ENCODE results near the gene CSF3R. TPM values are rescaled to one million over a fixed set of nuclear protein-coding genes. Genes with fewer than 3 reads are reported as not detected.

CSF3R gene
- total RNA-seq, 1 donor from 2014 or later, result not detected

DNA sequence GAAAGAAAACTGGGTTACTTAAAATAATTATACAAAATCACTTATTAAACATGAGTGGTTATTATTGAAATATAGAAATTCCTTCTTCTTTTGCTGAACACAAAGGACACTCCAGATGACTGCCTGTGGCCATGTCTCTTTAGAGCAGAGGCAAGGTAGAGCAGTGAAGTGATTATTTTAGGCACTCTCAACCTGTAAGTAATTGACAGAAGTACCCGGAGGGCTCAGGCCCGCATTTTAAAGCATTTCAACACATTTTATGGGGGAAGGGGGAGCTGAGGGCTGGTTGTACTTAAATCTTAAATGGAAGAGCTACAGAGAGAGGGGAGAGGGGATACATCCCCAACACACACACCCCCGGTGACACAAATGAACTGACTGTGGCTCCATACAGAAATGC, 42.7 kb downstream of the CSF3R start:
- no peak overlapping the region for H3K4me3 Mint-ChIP-seq (ENCODE audit: unreplicated experiment)
- TF ChIP-seq, protein P1, sequence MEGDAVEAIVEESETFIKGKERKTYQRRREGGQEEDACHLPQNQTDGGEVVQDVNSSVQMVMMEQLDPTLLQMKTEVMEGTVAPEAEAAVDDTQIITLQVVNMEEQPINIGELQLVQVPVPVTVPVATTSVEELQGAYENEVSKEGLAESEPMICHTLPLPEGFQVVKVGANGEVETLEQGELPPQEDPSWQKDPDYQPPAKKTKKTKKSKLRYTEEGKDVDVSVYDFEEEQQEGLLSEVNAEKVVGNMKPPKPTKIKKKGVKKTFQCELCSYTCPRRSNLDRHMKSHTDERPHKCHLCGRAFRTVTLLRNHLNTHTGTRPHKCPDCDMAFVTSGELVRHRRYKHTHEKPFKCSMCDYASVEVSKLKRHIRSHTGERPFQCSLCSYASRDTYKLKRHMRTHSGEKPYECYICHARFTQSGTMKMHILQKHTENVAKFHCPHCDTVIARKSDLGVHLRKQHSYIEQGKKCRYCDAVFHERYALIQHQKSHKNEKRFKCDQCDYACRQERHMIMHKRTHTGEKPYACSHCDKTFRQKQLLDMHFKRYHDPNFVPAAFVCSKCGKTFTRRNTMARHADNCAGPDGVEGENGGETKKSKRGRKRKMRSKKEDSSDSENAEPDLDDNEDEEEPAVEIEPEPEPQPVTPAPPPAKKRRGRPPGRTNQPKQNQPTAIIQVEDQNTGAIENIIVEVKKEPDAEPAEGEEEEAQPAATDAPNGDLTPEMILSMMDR (IDR thresholded peaks at IDR 0.05; ENCODE audit: partially characterized antibody, unreplicated experiment), result no peak
- H3K9me3 Mint-ChIP-seq (ENCODE audit: unreplicated experiment), result peaks cover 1% of the 10 kb centered on the region
- H3K27me3 Mint-ChIP-seq (ENCODE audit: unreplicated experiment), result no peaks in the 10 kb centered on the region
- H3K4me1 Mint-ChIP-seq (ENCODE audit: low read depth, unreplicated experiment), result peaks cover 12% of the 10 kb centered on the region
- H3K36me3 Mint-ChIP-seq (ENCODE audit: unreplicated experiment), result no peaks in the 10 kb centered on the region
- no peak for DNase-seq
- peak overlapping the region; percentile 19 for H3K27ac Mint-ChIP-seq (ENCODE audit: unreplicated experiment)

DNA sequence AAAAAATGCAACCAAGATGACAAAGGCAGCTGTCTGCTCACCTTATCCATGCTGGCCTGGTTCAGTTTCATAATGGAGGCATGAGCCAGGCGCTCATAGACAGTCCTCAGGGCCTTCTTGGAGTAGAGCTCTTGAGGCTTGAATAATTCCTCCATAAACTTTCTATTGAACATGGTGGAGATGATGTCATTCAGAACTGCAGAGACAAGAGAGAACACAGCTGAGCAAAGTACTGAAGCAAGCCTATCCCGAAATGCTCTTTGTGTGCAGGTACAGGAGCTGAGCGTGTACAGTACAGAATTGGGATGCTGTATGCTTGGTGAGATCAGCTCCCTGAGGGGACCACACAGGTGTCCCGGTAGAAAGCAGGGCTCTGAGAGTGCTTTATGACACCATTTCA, 44.0 kb downstream of the CSF3R start:
- peaks cover 1% of the 10 kb centered on the region for H3K9me3 Mint-ChIP-seq (ENCODE audit: unreplicated experiment)
- no peaks in the 10 kb centered on the region for H3K36me3 Mint-ChIP-seq (ENCODE audit: unreplicated experiment)
- no peak overlapping the region for H3K27ac Mint-ChIP-seq (ENCODE audit: unreplicated experiment)
- no peak overlapping the region for H3K4me3 Mint-ChIP-seq (ENCODE audit: unreplicated experiment)
- H3K4me1 Mint-ChIP-seq (ENCODE audit: low read depth, unreplicated experiment), result peaks cover 12% of the 10 kb centered on the region
- DNase-seq, result no peak
- H3K27me3 Mint-ChIP-seq (ENCODE audit: unreplicated experiment), result no peaks in the 10 kb centered on the region
- TF ChIP-seq, protein P1 (IDR thresholded peaks at IDR 0.05; ENCODE audit: partially characterized antibody, unreplicated experiment), result no peak

DNA sequence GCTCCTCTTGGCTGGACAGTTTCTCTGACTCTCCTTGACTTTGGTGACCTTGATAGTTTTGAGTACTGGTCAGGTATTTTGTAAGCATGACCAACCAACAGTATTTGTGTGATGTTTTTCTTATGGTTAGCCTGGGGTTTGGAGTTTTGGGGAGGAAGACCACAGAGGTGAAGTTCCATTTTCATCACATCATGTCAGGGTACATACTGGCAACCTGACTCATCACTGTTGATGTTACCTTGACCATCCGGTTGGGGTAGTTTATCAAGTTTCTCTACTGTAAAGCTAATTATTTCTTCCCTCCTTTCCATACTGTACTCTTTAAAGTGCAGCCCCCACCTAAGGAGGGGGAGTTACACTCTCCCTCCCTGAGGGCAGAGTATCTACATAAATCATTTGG, 45.9 kb downstream of the CSF3R start:
- no peak overlapping the region for H3K4me3 Mint-ChIP-seq (ENCODE audit: unreplicated experiment)
- no peak for DNase-seq
- H3K36me3 Mint-ChIP-seq (ENCODE audit: unreplicated experiment), result no peaks in the 10 kb centered on the region
- H3K4me1 Mint-ChIP-seq (ENCODE audit: low read depth, unreplicated experiment), result peaks cover 12% of the 10 kb centered on the region
- no peaks in the 10 kb centered on the region for H3K27me3 Mint-ChIP-seq (ENCODE audit: unreplicated experiment)
- peaks cover 1% of the 10 kb centered on the region for H3K9me3 Mint-ChIP-seq (ENCODE audit: unreplicated experiment)
- TF ChIP-seq, protein P1 (IDR thresholded peaks at IDR 0.05; ENCODE audit: partially characterized antibody, unreplicated experiment), result no peak
- no peak overlapping the region for H3K27ac Mint-ChIP-seq (ENCODE audit: unreplicated experiment)

DNA sequence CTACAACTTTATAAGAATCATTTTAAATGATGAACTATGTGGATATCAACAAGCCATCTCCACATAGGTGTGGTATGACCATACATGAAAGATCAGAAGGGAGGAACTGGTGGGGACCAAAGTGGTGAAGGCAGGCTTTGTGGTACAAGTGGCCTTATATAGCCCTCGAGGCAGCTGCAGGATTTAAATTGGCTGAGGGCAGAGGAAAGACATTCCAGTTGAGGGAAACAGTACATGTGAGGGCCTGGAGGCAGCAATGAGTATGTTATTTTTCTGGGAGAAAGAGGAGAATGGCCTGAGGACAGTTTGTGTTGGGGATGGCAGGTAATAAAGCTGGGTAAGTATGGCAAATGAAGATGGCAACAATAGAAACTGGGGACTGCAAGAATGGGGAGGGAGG, 49.6 kb downstream of the CSF3R start:
- no peak overlapping the region for H3K27ac Mint-ChIP-seq (ENCODE audit: unreplicated experiment)
- TF ChIP-seq, protein P1 (IDR thresholded peaks at IDR 0.05; ENCODE audit: partially characterized antibody, unreplicated experiment), result no peak
- H3K4me1 Mint-ChIP-seq (ENCODE audit: low read depth, unreplicated experiment), result no peaks in the 10 kb centered on the region
- no peaks in the 10 kb centered on the region for H3K9me3 Mint-ChIP-seq (ENCODE audit: unreplicated experiment)
- no peak for DNase-seq
- H3K27me3 Mint-ChIP-seq (ENCODE audit: unreplicated experiment), result peaks cover 2% of the 10 kb centered on the region
- H3K4me3 Mint-ChIP-seq (ENCODE audit: unreplicated experiment), result no peak overlapping the region
- H3K36me3 Mint-ChIP-seq (ENCODE audit: unreplicated experiment), result peaks cover 10% of the 10 kb centered on the region

DNA sequence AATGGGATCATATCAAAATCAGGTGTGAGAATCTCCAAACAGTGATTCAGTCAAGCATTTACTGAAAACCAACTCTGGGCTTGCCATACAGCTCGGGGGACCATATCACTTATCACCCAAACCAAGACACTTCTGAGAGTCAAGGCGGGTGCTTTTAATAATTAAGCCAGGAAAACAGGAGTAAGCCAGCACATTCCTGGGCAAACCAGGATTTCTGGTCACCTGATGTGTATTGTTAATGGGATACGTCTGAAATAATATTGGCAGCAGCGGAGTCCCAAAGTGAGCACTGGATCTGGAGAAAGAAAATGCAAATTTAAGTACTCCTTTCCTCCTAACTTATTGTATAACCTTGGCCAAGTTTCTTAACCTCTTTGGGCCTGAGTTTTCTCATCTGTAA, 50.1 kb downstream of the CSF3R start:
- peaks cover 10% of the 10 kb centered on the region for H3K36me3 Mint-ChIP-seq (ENCODE audit: unreplicated experiment)
- H3K4me3 Mint-ChIP-seq (ENCODE audit: unreplicated experiment), result no peak overlapping the region
- no peaks in the 10 kb centered on the region for H3K4me1 Mint-ChIP-seq (ENCODE audit: low read depth, unreplicated experiment)
- no peaks in the 10 kb centered on the region for H3K9me3 Mint-ChIP-seq (ENCODE audit: unreplicated experiment)
- H3K27me3 Mint-ChIP-seq (ENCODE audit: unreplicated experiment), result peaks cover 2% of the 10 kb centered on the region
- no peak overlapping the region for H3K27ac Mint-ChIP-seq (ENCODE audit: unreplicated experiment)
- TF ChIP-seq, protein P1 (IDR thresholded peaks at IDR 0.05; ENCODE audit: partially characterized antibody, unreplicated experiment), result no peak
- DNase-seq, result no peak

Data from glutamatergic neuron (in vitro differentiated cells).